K562 (cell line): ENCODE measurements around the gene COL5A1. TPM values are rescaled to one million over a fixed set of nuclear protein-coding genes. Genes with fewer than 3 reads are reported as not detected.

Source experiments
- ATAC-seq: fragments of 200-7000 bp; cut with Tn5 transposase; 3 replicates; pipeline ENCODE4 v1.9.1; 2020; ENCODE audit warnings: moderate library complexity
- BruUV-seq: library from RNA; stranded (reverse); fragments of 400-500 nt; replicated peaks from 2 replicates; lab custom pipeline; 2021; lab: Mats Ljungman, UMichigan
- CTCF ChIA-PET: fragments of 300-600 bp; formaldehyde crosslinking; extraction: SDS; loops from one replicate; lab custom pipeline; 2021; ENCODE audit warnings: low intra/inter-chr PET ratio; lab: Yijun Ruan, JAX
- POLR2A ChIA-PET: fragments of 300-600, 350-650 bp; sonication (Branson Sonifier 250); formaldehyde crosslinking; extraction: SDS; loops from one replicate; lab custom pipeline; 2021; ENCODE audit warnings: antibody characterized with exemption, inconsistent platforms; lab: Yijun Ruan, JAX
- DNase-seq, 4 experiments: peaks; one replicate each; pipeline versions ENCODE4 v3.0.0 to v3.0.0-alpha.2; 2011 to 2018; ENCODE audit warnings: low spot score in 3 of 4, mixed read lengths in 3 of 4; ENCODE audit errors: extremely low read depth in 1 of 4
- FAIRE-seq: peaks from 2 replicates; lab custom pipeline; 2011; peaks lifted over from hg19 to GRCh38; lab: Jason Lieb, UNC
- H2AFZ ChIP-seq: 2 replicates; pipeline ENCODE4 v1.6.0; 2011; ENCODE audit warnings: low read depth, low read length, control low read depth, inconsistent platforms
- H3K27ac ChIP-seq: fragments of 200-600 bp; 3 replicates; pipeline ENCODE4 v1.8.0; 2011; ENCODE audit warnings: low read depth, mild to moderate bottlenecking, control low read depth, inconsistent platforms, low read length, moderate library complexity, mixed read lengths; ENCODE audit errors: extremely low read depth
- H3K27me3 ChIP-seq, 2 experiments: fragments of 300-600 bp in 1 of 2; 2 replicates in 1 of 2; 3 replicates in 1 of 2; pipeline versions ENCODE4 v1.6.0 to v1.8.0; 2011; ENCODE audit warnings: inconsistent platforms in 2 of 2, low read length in 2 of 2, mild to moderate bottlenecking in 1 of 2, mixed read lengths in 1 of 2, moderate library complexity in 1 of 2; ENCODE audit not compliant: control insufficient read depth in 2 of 2, insufficient read depth in 2 of 2
- H3K36me3 ChIP-seq: fragments of 300-600 bp; 3 replicates; pipeline ENCODE4 v1.8.0; 2011; ENCODE audit warnings: mild to moderate bottlenecking, low read length, inconsistent platforms; ENCODE audit not compliant: control insufficient read depth, insufficient read depth
- H3K4me1 ChIP-seq, 2 experiments: fragments of 200-600 bp in 1 of 2; replicated peaks in 1 of 2; 2 replicates in 1 of 2; 3 replicates in 1 of 2; pipeline versions ENCODE4 v1.5.1 to v1.8.0; 2011; ENCODE audit warnings: inconsistent platforms in 2 of 2, low read length in 2 of 2, mild to moderate bottlenecking in 1 of 2, mixed read lengths in 1 of 2, moderate library complexity in 1 of 2; ENCODE audit not compliant: control insufficient read depth in 2 of 2, insufficient read depth in 2 of 2
- H3K4me2 ChIP-seq: 2 replicates; pipeline ENCODE4 v1.6.1; 2011; ENCODE audit warnings: low read length, control low read depth, inconsistent platforms, mixed read lengths; ENCODE audit not compliant: insufficient read depth
- H3K4me3 ChIP-seq: fragments of 200-600 bp; sonication (generic), shearing (Covaris generic); 2 replicates; pipeline ENCODE4 v1.5.1; 2016; ENCODE audit warnings: control low read depth, inconsistent platforms
- H3K79me2 ChIP-seq: fragments of 200-600 bp; 3 replicates; pipeline ENCODE4 v1.8.0; 2011; ENCODE audit warnings: low read length, inconsistent platforms; ENCODE audit not compliant: control insufficient read depth, insufficient read depth
- H3K9ac ChIP-seq, 2 experiments: 2 replicates each; pipeline versions ENCODE4 v1.6.0 to v1.6.1; 2011; ENCODE audit warnings: low read depth in 2 of 2, low read length in 2 of 2, control low read depth in 1 of 2, inconsistent platforms in 1 of 2, mild to moderate bottlenecking in 1 of 2, mixed read lengths in 1 of 2; ENCODE audit not compliant: insufficient read depth in 1 of 2
- H3K9me1 ChIP-seq: one replicate; pipeline ENCODE4 v1.6.0; 2011; ENCODE audit warnings: inconsistent platforms, mild to moderate bottlenecking, low read length, moderate library complexity; ENCODE audit not compliant: control insufficient read depth, insufficient read depth
- H3K9me3 ChIP-seq: replicated peaks from 2 replicates; pipeline ENCODE4 v1.5.1; 2011; ENCODE audit warnings: low read depth, low read length, inconsistent platforms; ENCODE audit not compliant: control insufficient read depth, insufficient read depth
- H4K20me1 ChIP-seq: replicated peaks from 2 replicates; pipeline ENCODE4 v1.6.1; 2011; ENCODE audit warnings: low read length, inconsistent platforms, mixed read lengths; ENCODE audit not compliant: control insufficient read depth, insufficient read depth
- DLX4 ChIP-seq: fragments of 250-450 bp; sonication (Bioruptor Pico); IDR thresholded peaks from 2 replicates; pipeline ENCODE4 v1.6.1; 2021; ENCODE audit warnings: mild to moderate bottlenecking
- GTF2F1 ChIP-seq: IDR thresholded peaks from 2 replicates; pipeline ENCODE4 v1.6.1; 2011; ENCODE audit warnings: low read depth, low read length, improper control_type of control experiment
- HIVEP1 ChIP-seq: fragments of 250-450 bp; sonication (Bioruptor Pico); IDR thresholded peaks from 2 replicates; pipeline ENCODE4 v1.4.0; 2020; ENCODE audit warnings: mild to moderate bottlenecking
- TBL1XR1 ChIP-seq, 2 experiments: IDR thresholded peaks; 2 replicates each; pipeline ENCODE4 v1.6.1; 2012; ENCODE audit warnings: improper control_type of control experiment in 2 of 2, low read length in 2 of 2, mild to moderate bottlenecking in 1 of 2
- ZFP36 ChIP-seq: fragments of 150-350 bp; IDR thresholded peaks from 2 replicates; pipeline ENCODE4 v1.6.1; 2018; ENCODE audit warnings: low read length, low read depth; ENCODE audit not compliant: partially characterized antibody
- WGBS: fragments of 100-300 bp; shearing (Covaris generic); methylation state at CpG from one replicate; pipeline ENCODE4 v1.1.6; 2016; ENCODE audit warnings: low coverage, mixed read lengths; ENCODE audit not compliant: insufficient coverage; ENCODE audit errors: missing lambda C conversion rate; 5-methylcytosine and 5-hydroxymethylcytosine counted together
- in situ Hi-C: fragments of 300-500 bp; cut with MboI; formaldehyde crosslinking; loops from 4 replicates; pipeline ENCODE4 v1.15.0; 2018; ENCODE audit warnings: inconsistent platforms, mixed read lengths
- intact Hi-C: fragments of 100-400 bp; cut with micrococcal nuclease; formaldehyde crosslinking; loops from 2 replicates; pipeline ENCODE4 v1.14.2; 2022
- polyA plus RNA-seq, 8 experiments: library from polyadenylated mRNA; depleted of rRNA in 4 of 8; stranded (reverse) in 5 of 8; unstranded in 3 of 8; fragments of >200 nt; fragmentation: Nextera tagmentation in 2 of 8; fragmentation: Illumina TruSeq in 1 of 8; extraction: Ambion mirVana in 2 of 8; extraction: Trizol in 1 of 8; gene quantifications; 2 replicates each; pipeline versions ENCODE4 v1.2.1 to v1.2.3, GENCODE V29; 2011 to 2014; ENCODE audit warnings: inconsistent platforms in 1 of 8, missing spikeins in 1 of 8
- total RNA-seq, 7 experiments: library from RNA; depleted of rRNA in 6 of 7; stranded (reverse); fragments of >200 nt in 6 of 7; fragmentation: Illumina TruSeq in 2 of 7; extraction: Trizol in 2 of 7; gene quantifications; 2 replicates each; pipeline versions ENCODE4 v1.2.1 to v1.2.3, GENCODE V29; 2011 to 2021; ENCODE audit warnings: low replicate concordance in 1 of 7

The COL5A1 gene
- total and polyA plus RNA-seq, 9 of the 15 experiments (the other 6 are each of a cell fraction or from before 2014, with no cell fraction given), result under 0.01 to 0.13 (median 0.04) TPM; not detected in 6

GRCh38 chr9:134834217-134834956, 192.8 kb downstream of the COL5A1 start:
- no peak overlapping the region for H3K4me2 ChIP-seq
- peaks cover 5% of the 10 kb centered on the region; the same call in 1 of the 2 replicates for H4K20me1 ChIP-seq
- H2AFZ ChIP-seq, result no peak overlapping the region
- in situ Hi-C loops (no loop called here), intact Hi-C loops (no loop called here)
- no peaks in the 10 kb centered on the region for H3K9me1 ChIP-seq
- H3K36me3 ChIP-seq, result no peaks in the 10 kb centered on the region
- CTCF ChIA-PET, result no interaction called here
- no peak for TF ChIP-seq GTF2F1
- no peak for TF ChIP-seq TBL1XR1 (IDR thresholded peaks at IDR 0.05; ENCODE audit: low read length in 2 of 2)
- TF ChIP-seq ZFP36, result peak; percentile 80
- TF ChIP-seq DLX4 (CRISPR knock-in tag), result no peak
- TF ChIP-seq HIVEP1 (CRISPR knock-in tag), result no peak
- H3K27ac ChIP-seq, result no peak overlapping the region
- under 1% methylated on average over 20 of the region's 20 CpGs for WGBS
- peaks cover 8 to 85% of the 10 kb centered on the region in 2 experiments; a peak in 4 of 5 replicates for H3K27me3 ChIP-seq
- no peak for FAIRE-seq
- no TSS peak for BruUV-seq
- POLR2A ChIA-PET, result interaction anchor here (0.6 kb wide), 1 partner anchor 565 kb away, joined by 3 read pairs; no protein-coding TSS in a partner anchor
- H3K4me3 ChIP-seq, result no peak overlapping the region
- no peaks in the 10 kb centered on the region; a peak in 2 of 5 replicates for H3K4me1 ChIP-seq
- no peak overlapping the region for H3K9ac ChIP-seq
- H3K79me2 ChIP-seq, result no peaks in the 10 kb centered on the region
- no peaks in the 10 kb centered on the region for H3K9me3 ChIP-seq
- no peak for DNase-seq
- no peak for ATAC-seq
